GM19438 (cell line): Measurements from ENCODE around the gene TBL3.
A peak's percentile ranks its signal among the peaks of the same experiment; 100 is the strongest.
"Not testable (repeated sequence)": the region's sequence is repeated elsewhere in the genome, so short reads cannot be mapped to it uniquely, and the experiment has no call there.

Source experiments
- ATAC-seq: cut with Tn5 transposase; IDR thresholded peaks from one replicate; pipeline ENCODE4 v1.9.1; 2021; ENCODE audit warnings: low read depth; ENCODE audit not compliant: unreplicated experiment

The TBL3 gene

GRCh38 chr16:1942810-1943726 lies 28.8 kb upstream of the TBL3 start, which contains the start of gene MSRB1:
TSS of gene MSRB1 (minus strand) at chr16:1943199. CDS start at chr16:1943156, 43 bp downstream.
- ATAC-seq = peak; percentile 93

GRCh38 chr16:1944612-1945199 lies 27.1 kb upstream of the TBL3 start:
- ATAC-seq = no peak

GRCh38 chr16:1945559-1946391 lies 26.1 kb upstream of the TBL3 start:
- no peak for ATAC-seq

DNA sequence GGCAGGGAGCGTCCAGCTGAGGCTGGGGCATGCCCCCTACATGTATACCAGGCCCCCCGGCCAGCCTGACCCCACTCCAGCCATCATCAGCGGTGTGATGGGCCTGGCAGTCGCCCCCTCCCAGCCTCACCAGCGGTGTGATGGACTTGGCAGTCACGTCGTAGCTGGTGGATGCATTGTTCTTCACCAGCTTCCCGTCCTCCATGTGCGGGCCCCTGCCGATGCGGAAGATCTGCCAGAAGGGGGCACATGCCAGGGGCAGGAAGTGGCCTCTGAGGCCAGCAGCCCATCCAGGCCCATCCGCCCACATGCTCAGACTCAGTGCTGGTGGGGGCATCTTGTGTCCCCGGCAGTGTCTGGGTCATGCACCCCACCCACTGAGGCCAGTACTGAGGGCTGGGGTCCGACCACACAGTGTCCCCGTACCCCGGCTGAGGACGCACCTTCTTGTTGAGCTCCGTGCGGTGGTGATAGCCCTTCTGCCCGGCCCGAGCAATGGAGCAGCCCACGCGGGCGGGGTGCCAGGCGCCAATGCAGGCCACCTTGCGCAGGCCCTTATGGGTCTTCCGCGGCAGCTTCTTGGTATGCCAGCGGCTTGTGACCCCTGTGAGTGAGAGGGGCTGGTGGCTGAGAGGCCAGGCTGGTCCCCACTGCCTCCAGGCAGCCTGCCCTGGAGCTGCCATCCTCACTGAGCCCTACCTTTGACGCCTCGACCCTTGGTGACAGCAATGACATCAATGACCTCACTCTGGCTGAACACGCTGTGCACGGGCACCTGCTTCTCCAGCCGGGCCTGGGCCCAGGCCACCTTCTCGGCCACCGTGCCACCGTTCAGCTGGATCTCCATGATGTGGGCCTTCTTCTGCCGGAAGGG lies 25.1 kb upstream of the TBL3 start:
- no peak for ATAC-seq

DNA sequence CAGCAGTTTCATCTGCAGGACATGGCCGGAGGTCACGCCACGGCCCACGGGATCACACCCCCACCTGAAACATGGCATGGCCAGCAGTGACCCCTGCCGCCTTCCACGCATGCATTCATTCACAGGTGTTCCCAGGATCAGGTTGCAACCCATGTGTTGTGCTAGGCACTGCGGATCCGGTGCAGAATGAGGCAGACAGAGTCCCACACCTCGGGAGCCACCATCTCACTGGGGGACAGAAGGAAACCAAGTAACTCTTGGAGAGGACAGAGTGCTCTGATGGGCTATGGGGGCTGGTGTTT lies 24.5 kb upstream of the TBL3 start:
- no peak for ATAC-seq

GRCh38 chr16:1949507-1949906 lies 22.3 kb upstream of the TBL3 start:
- no peak for ATAC-seq

DNA sequence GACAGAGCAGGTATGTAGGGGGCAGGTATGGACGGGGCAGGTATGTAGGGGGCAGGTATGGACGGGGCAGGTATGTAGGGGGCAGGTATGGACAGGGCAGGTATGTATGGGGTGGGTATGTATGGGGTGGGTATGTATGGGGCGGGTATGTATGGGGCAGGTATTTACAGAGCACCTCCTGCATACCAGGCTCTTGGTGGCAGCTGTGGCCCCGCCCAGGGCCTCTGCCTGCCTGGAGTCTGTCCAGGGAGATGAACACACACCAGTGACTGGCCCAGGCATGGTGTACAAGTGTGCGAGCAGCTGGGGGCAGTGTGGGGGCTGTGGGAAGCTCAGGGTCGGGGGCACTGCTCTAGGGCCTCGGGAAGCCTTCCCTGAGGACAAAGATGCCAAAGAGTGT lies 21.8 kb upstream of the TBL3 start:
- ATAC-seq = no peak

DNA sequence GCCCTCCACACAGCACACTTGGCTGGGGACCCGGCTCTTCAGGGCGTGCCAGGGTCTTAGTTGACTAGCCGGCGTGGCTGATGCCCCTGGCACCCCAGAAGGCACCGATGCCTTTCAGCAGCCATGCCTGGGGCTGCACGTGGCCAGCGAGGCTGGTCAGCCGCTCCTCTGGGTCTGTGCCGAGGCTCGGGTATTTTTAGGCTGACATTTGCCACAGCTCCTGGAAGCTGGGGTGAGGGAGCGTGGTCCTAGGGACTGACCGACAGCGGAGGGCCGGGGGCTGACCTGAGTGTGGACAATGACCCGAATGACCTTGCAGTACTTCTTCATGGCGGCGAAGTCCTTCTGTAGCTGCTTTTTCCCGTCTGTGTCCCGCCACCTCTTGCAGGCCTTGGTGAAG lies 21.3 kb upstream of the TBL3 start:
- ATAC-seq = no peak

DNA sequence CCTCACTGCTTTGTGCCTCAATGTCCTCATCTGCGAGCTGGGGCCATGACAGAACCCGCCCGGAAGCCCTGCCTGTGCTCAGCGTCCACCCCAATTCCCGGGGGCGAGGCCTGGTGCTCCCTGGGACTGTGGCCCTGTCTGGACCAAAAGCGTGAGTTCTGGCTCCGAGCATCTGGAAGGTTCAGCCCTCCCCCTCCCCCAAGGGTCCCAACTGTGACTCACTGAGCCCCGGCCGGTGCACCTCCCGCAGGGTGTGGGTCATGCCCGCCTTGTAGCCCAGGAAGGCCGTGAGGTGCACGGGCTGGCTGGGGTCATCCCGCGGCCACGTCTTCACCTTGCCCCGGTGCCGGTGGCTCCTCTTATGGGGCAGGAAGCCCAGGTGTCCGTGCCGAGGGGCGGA lies 18.1 kb upstream of the TBL3 start:
- ATAC-seq = no peak

DNA sequence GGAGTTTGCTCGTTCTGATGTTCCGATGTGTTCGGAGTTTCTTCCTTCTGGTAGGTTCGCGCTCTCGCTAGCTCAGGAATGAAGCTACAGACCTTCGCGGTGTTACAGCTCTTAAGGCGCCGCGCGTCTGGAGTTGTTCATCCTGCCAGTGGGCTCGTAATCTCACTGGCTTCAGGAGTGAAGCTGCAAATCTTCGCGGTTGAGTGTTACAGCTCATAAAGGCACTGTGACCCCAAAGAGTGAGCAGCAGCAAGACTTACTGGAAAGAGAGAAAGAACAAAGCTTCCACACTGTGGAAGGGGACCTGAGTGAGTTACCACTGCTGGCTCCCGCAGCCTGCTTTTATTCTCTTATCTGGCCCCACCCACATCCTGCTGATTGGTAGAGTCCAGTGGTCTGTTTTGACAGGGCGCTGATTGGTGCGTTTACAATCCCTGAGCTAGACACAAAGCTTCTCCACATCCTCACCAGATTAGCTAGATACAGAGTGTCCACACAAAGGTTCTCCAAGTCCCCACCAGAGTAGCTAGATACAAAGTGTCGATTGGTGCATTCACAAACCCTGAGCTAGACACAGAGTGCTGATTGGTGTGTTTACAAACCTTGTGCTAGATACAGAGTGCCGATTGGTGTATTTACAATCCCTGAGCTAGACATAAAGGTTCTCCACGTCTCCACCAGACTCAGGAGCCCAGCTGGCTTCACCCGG lies 14.3 kb upstream of the TBL3 start:
- ATAC-seq = not testable (repeated sequence)

GRCh38 chr16:1958143-1958491 lies 13.7 kb upstream of the TBL3 start:
- not testable (repeated sequence) for ATAC-seq

DNA sequence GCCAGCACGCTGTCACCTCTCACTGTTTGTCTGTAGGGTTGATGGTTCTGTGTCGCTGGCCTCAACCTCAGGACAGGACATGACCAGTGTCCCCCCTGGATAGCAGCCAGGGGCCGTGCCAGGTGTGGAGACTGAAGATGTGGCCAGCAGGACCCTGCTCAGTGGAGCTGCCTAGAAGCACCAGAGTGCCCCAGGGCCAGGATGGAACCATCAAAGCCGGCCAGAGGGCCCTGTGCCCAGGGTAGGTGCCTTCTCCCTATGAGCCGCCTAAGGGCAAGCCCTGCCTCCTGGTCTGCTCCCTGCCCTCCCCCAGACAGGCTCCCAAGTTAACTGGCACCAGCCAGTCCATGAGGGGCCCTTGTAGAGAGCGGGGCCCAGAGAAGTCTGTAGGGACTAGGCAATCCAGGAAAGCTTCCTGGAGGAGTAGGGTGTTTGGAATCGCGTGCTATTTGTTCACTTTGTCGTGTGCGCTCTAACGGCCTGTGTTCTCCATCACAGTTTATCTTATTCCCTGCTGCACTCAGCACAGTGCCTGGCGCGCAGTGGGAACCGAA lies 13.1 kb upstream of the TBL3 start:
- no peak for ATAC-seq

DNA sequence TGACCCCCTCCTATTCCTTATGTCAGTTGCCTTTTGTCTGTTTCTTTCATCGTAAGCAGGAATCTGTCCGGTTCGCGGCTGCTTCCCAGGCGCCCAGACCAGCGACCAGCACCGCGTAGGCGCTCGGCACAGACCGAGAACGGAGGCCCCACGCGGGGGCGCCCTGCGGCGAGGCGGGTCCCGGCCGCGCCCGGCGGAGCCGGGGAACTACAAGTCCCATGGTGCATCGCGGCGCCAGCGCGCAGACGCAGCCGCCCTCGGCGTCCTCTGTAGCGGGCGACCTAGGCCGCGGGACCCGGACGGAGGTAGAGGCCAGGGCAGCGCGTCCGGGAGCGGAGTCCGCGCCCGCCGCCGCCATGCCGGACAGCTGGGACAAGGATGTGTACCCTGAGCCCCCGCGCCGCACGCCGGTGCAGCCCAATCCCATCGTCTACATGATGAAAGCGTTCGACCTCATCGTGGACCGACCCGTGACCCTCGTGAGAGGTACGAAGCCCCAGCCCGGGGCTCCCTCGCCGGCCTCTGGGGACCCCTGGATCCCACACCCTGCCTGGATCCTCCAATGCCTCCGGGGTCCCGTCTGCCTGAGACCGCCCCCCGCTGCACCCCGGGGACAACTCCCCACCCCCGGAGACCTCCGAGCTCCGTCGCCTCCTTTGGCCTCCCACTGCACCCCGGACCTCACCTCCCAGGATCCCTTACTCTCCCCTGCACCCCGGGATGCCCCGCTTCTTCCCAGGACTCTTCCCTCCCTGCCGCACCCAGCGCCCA lies 12.4 kb upstream of the TBL3 start, which contains the start of gene NDUFB10:
NDUFB10 (plus strand) TSS at position 270 of the 771 bp plus-strand sequence; CDS start at position 357, 87 bp downstream.
- ATAC-seq = peak; percentile 66

DNA sequence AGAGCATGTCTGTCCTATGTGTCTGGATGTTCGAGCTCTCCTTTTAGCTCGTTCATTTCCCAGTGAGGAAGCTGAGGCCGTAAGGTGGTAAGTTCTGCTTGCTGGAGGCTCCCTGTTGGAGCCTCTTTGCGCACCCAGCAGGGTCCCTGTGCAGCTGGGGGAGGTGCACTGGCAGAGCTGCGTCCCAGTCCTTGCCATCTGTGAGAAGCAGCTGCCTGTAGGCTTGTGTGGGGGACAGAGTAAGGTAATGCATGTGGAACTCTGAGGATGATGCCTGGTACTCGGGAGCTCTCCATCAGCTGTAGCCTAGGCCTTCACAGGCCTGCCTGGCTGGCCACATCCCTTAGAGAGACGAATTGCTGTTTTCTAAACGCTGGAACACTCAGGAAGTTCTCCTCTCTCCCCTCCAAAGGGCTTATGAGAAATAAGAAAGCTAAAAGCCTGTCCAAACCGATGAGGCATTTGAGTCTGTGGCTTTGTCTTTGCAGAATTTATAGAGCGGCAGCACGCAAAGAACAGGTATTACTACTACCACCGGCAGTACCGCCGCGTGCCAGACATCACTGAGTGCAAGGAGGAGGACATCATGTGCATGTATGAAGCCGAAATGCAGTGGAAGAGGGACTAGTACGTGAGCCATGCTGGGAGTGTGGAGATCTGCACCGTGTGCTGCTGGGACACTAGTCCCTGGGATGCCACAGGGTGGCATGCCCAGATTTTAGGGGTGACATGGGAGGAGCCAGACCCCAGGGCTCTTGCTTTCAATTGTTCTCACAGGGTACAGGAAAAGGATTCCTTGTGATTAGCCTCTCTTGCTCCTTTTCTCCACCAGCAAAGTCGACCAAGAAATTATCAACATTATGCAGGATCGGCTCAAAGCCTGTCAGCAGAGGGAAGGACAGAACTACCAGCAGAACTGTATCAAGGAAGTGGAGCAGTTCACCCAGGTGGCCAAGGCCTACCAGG lies 10.9 kb upstream of the TBL3 start:
- ATAC-seq = no peak

DNA sequence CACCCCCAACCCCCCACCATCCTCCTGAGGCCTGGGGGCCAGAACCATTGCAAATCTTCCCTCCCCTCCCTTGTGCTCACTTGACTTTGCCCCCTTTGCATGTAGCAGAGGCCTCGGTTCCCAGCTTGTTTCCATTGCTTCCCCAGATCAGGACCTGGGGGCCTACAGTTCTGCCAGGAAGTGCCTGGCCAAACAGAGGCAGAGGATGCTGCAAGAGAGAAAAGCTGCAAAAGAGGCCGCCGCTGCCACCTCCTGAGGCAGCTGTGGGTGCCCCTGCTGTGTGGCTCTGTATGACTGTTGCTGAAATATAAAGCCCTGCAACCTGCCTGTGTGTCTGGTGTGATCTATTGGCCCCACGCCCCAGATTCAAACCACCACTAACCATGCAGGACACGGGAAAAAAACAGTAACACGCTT lies 10.2 kb upstream of the TBL3 start:
- no peak for ATAC-seq

GRCh38 chr16:1962161-1963153 lies 9.4 kb upstream of the TBL3 start:
- not testable (repeated sequence) for ATAC-seq
